ENCODE data around the gene UBE2L5. TPM values are rescaled to one million over a fixed set of nuclear protein-coding genes. Genes with fewer than 3 reads are reported as not detected.

Gene UBE2L5
- total and polyA plus RNA-seq, 2 experiments from 2014 or later: 0.06 TPM; not detected in 1

- no peak for DNase-seq (ENCODE audit: low read depth in 1 of 2, low spot score in 1 of 2)
- Histone ChIP-seq H3K4me1 (ENCODE audit: low read depth) (peaks cover 19% of the 10 kb centered on the region), H3K4me3 (no peak overlapping the region), H3K36me3 (no peaks in the 10 kb centered on the region), H3K27me3 (no peaks in the 10 kb centered on the region), H3K27ac (no peak overlapping the region), H3K9me3 (ENCODE audit: low read depth) (no peaks in the 10 kb centered on the region)
- TF ChIP-seq CTCF (IDR thresholded peaks at IDR 0.05; ENCODE audit: low read depth, low read length): no peak
Observed at GRCh38 chr13:30378191-30378590, 44.1 kb upstream of the UBE2L5 start.

- Histone ChIP-seq H3K9me3 (ENCODE audit: low read depth) (no peaks in the 10 kb centered on the region), H3K36me3 (no peaks in the 10 kb centered on the region), H3K4me1 (ENCODE audit: low read depth) (peaks cover 16% of the 10 kb centered on the region), H3K27ac (no peak overlapping the region), H3K4me3 (no peak overlapping the region), H3K27me3 (no peaks in the 10 kb centered on the region)
- no peak for TF ChIP-seq CTCF (IDR thresholded peaks at IDR 0.05; ENCODE audit: low read depth, low read length)
- no peak for DNase-seq (ENCODE audit: low read depth in 1 of 2, low spot score in 1 of 2)
Observed at GRCh38 chr13:30381049-30381448, 41.2 kb upstream of the UBE2L5 start.

GRCh38 chr13:30382836-30383525 is 39.3 kb upstream of the UBE2L5 start:
- DNase-seq (ENCODE audit: low read depth in 1 of 2, low spot score in 1 of 2): no peak
- Histone ChIP-seq H3K4me1 (ENCODE audit: low read depth) (no peaks in the 10 kb centered on the region), H3K9me3 (ENCODE audit: low read depth) (no peaks in the 10 kb centered on the region)

DNA sequence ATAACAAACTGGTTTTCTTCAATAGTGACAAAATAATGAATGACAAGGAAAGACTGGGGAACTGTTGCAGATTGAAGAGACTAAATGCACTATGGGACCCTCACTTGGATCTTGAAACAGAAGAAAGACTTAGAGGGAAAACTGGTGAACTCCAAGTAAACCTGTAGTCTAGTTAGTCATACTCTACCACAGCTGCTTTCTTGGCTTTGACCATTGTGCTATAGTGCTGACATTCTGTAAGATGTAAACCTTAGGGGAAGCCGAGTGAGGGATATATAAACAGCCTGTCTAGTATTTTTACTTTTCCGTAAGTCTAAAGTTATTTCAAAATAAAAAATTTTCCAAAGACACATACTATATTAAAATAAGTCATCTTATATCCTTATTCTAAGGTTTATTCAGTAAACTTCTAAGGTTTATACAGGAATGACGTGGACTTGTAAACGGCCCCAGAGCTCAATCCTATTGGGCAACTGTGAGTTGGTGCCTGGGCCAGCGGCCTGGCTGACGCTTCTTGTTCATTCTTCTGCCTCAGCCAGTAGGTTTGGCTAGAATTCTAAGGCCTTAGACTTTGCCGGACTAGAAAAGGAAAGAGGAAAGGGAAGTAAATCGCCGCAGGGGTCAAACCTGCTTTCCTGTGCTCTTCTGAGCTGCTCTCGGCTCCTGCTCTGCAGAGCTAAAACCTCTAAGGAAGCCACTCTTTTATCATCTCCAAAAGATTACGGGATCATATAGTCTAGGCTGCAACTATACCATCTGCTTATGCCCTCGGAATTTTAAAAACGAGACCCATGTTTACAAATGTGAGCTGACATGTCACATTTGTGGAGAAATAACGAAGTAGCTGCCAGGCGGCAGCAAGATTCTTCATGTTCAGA is 33.6 kb upstream of the UBE2L5 start:
- no peak for TF ChIP-seq CTCF (IDR thresholded peaks at IDR 0.05; ENCODE audit: low read depth, low read length)
- peaks cover 6% of the 10 kb centered on the region for H3K4me1 ChIP-seq (ENCODE audit: low read depth)
- peak in 1 of 2 donors; percentile 65 for DNase-seq (ENCODE audit: low read depth in 1 of 2, low spot score in 1 of 2)
- H3K27ac ChIP-seq: no peak overlapping the region
- H3K4me3 ChIP-seq: no peak overlapping the region
- H3K27me3 ChIP-seq: no peaks in the 10 kb centered on the region
- no peaks in the 10 kb centered on the region for H3K36me3 ChIP-seq
- H3K9me3 ChIP-seq (ENCODE audit: low read depth): no peaks in the 10 kb centered on the region

More at GRCh38 chr13:30382836-30383525, 39.3 kb upstream of the UBE2L5 start:
- Histone ChIP-seq H3K27me3 (no peaks in the 10 kb centered on the region), H3K4me3 (no peak overlapping the region), H3K36me3 (no peaks in the 10 kb centered on the region), H3K27ac (no peak overlapping the region)
- TF ChIP-seq CTCF (IDR thresholded peaks at IDR 0.05; ENCODE audit: low read depth, low read length): no peak

DNA sequence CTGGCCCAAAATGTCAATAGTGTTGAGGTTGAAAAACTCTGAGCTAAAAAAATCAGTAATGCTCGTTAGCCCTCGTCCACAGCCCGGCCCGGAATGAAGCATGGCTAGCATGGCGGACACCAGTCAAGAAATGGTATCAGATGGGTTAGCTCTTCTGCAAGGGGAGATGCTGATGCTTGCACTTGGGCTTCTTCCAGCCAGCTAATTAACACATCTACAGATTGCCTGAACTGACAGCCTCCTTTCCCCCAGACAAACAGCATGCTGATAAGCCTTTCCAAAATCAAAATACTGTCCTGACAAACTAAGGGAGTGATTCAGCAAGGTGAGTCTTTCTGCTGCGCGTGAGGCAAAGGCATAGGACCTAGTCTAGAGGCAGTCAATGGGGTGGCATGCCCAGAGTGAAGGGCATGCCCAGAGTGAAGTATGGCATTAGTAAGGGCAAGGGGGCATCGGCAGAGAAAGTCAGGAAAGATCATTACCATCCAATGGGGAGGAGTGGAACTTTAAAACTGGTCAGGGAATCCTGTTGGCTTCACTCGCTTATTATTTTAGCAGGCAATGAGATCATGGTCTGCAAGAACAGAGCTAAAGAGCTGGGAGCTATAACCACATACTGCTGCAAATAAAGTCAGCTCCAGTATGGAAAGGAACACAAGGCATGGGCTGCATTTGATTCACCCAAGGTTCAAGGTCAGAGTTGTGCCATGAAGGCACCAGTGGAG is 30.2 kb upstream of the UBE2L5 start:
- TF ChIP-seq CTCF (IDR thresholded peaks at IDR 0.05; ENCODE audit: low read depth, low read length): no peak
- DNase-seq (ENCODE audit: low read depth in 1 of 2, low spot score in 1 of 2): no peak
- no peak overlapping the region for H3K27ac ChIP-seq
- peaks cover 6% of the 10 kb centered on the region for H3K4me1 ChIP-seq (ENCODE audit: low read depth)
- H3K9me3 ChIP-seq (ENCODE audit: low read depth): no peaks in the 10 kb centered on the region
- no peaks in the 10 kb centered on the region for H3K36me3 ChIP-seq
- H3K4me3 ChIP-seq: no peak overlapping the region
- no peaks in the 10 kb centered on the region for H3K27me3 ChIP-seq
